HEK293 (cell line): ENCODE results near the gene TMTC1.

Experiments used
- CTCF ChIA-PET: fragments of 350-600 bp; formaldehyde crosslinking; extraction: SDS; loops from one replicate; lab custom pipeline; 2021; ENCODE audit warnings: antibody characterized with exemption; lab: Yijun Ruan, JAX
- POLR2A ChIA-PET: fragments of 300-600 bp; formaldehyde crosslinking; extraction: SDS; loops from one replicate; lab custom pipeline; 2020; ENCODE audit warnings: antibody characterized with exemption, inconsistent platforms; lab: Yijun Ruan, JAX
- H3K27ac ChIP-seq: fragments of 200-500 bp; sonication (Bioruptor generic); 2 replicates; pipeline ENCODE4 v1.5.1; 2014; ENCODE audit warnings: low read depth, low read length, control low read depth, inconsistent platforms; ENCODE audit errors: extremely low read depth
- H3K36me3 ChIP-seq, 2 experiments: fragments of 200-500 bp in 1 of 2; sonication (Bioruptor generic) in 1 of 2; 1 replicate in 1 of 2; 2 replicates in 1 of 2; pipeline ENCODE4 v1.5.1; 2014 to 2017; ENCODE audit warnings: inconsistent platforms in 2 of 2, low read length in 2 of 2; ENCODE audit not compliant: control insufficient read depth in 2 of 2, insufficient read depth in 1 of 2
- H3K4me1 ChIP-seq: fragments of 200-500 bp; sonication (Bioruptor generic); 2 replicates; pipeline ENCODE4 v1.5.1; 2014; ENCODE audit warnings: mild to moderate bottlenecking, low read length, inconsistent platforms; ENCODE audit not compliant: control insufficient read depth, insufficient read depth
- H3K4me3 ChIP-seq: 2 replicates; pipeline ENCODE4 v1.5.1; 2011; ENCODE audit warnings: low read depth, mild to moderate bottlenecking, control low read depth, low read length, moderate library complexity
- H3K9me3 ChIP-seq: fragments of 200-500 bp; sonication (Bioruptor generic); 2 replicates; pipeline ENCODE4 v1.5.1; 2014; ENCODE audit warnings: low read depth, low read length, inconsistent platforms; ENCODE audit not compliant: control insufficient read depth, insufficient read depth
- GLI4 ChIP-seq: fragments of 450-650 bp; formaldehyde crosslinking; IDR thresholded peaks from 2 replicates; pipeline ENCODE4 v1.5.1; 2016; ENCODE audit warnings: missing biosample characterization, missing genetic modification characterization
- GLIS2 ChIP-seq: fragments of 450-650 bp; formaldehyde crosslinking; IDR thresholded peaks from 2 replicates; pipeline ENCODE4 v1.5.1; 2016; ENCODE audit warnings: missing biosample characterization, missing genetic modification characterization
- IKZF3 ChIP-seq: fragments of 450-650 bp; IDR thresholded peaks from 2 replicates; pipeline ENCODE4 v1.5.0; 2018; ENCODE audit warnings: missing biosample characterization, mild to moderate bottlenecking, missing genetic modification characterization, moderate library complexity
- KLF16 ChIP-seq: fragments of 450-650 bp; formaldehyde crosslinking; IDR thresholded peaks from 2 replicates; pipeline ENCODE4 v1.5.1; 2017; ENCODE audit warnings: missing biosample characterization, missing genetic modification characterization
- OVOL3 ChIP-seq: fragments of 450-650 bp; formaldehyde crosslinking; IDR thresholded peaks from 2 replicates; pipeline ENCODE4 v1.5.1; 2016; ENCODE audit warnings: missing biosample characterization, missing genetic modification characterization
- PBX3 ChIP-seq: sonication (generic); formaldehyde crosslinking; IDR thresholded peaks from 2 replicates; pipeline ENCODE4 v1.8.1; 2022; ENCODE audit warnings: mild to moderate bottlenecking, moderate library complexity, missing genetic modification reagents
- PRDM6 ChIP-seq: fragments of 450-650 bp; formaldehyde crosslinking; IDR thresholded peaks from 2 replicates; pipeline ENCODE4 v1.5.1; 2017; ENCODE audit warnings: missing biosample characterization, missing genetic modification characterization
- SCRT1 ChIP-seq: fragments of 450-650 bp; formaldehyde crosslinking; IDR thresholded peaks from 2 replicates; pipeline ENCODE4 v1.5.1; 2016; ENCODE audit warnings: missing biosample characterization, missing genetic modification characterization, borderline replicate concordance
- SP2 ChIP-seq: fragments of 450-650 bp; formaldehyde crosslinking; IDR thresholded peaks from 2 replicates; pipeline ENCODE4 v1.5.1; 2016; ENCODE audit warnings: missing biosample characterization, missing genetic modification characterization
- SP7 ChIP-seq: fragments of 450-650 bp; formaldehyde crosslinking; IDR thresholded peaks from 2 replicates; pipeline ENCODE4 v1.5.1; 2016; ENCODE audit warnings: missing biosample characterization, missing genetic modification characterization
- ZBTB21 ChIP-seq: fragments of 450-650 bp; formaldehyde crosslinking; IDR thresholded peaks from 2 replicates; pipeline ENCODE4 v1.5.1; 2017; ENCODE audit warnings: missing biosample characterization, missing genetic modification characterization
- ZBTB44 ChIP-seq: fragments of 450-650 bp; IDR thresholded peaks from 2 replicates; pipeline ENCODE4 v1.5.1; 2018; ENCODE audit warnings: missing biosample characterization, mild to moderate bottlenecking, missing genetic modification characterization
- ZNF211 ChIP-seq: fragments of 450-650 bp; formaldehyde crosslinking; IDR thresholded peaks from 2 replicates; pipeline ENCODE4 v1.5.1; 2016; ENCODE audit warnings: low read depth, missing biosample characterization, missing genetic modification characterization
- ZNF248 ChIP-seq: fragments of 450-650 bp; formaldehyde crosslinking; IDR thresholded peaks from 2 replicates; pipeline ENCODE4 v1.5.1; 2017; ENCODE audit warnings: missing biosample characterization, missing genetic modification characterization
- ZNF292 ChIP-seq: fragments of 450-650 bp; formaldehyde crosslinking; IDR thresholded peaks from 2 replicates; pipeline ENCODE4 v1.5.1; 2016; ENCODE audit warnings: low read depth, missing biosample characterization, missing genetic modification characterization, borderline replicate concordance
- ZNF335 ChIP-seq: fragments of 450-650 bp; formaldehyde crosslinking; conservative IDR thresholded peaks from 2 replicates; pipeline ENCODE4 v1.5.1; 2016; ENCODE audit warnings: missing biosample characterization, missing genetic modification characterization
- ZNF449 ChIP-seq: fragments of 450-650 bp; formaldehyde crosslinking; IDR thresholded peaks from 2 replicates; pipeline ENCODE4 v1.5.1; 2017; ENCODE audit warnings: missing biosample characterization, mild to moderate bottlenecking, missing genetic modification characterization, moderate library complexity
- ZNF48 ChIP-seq: fragments of 450-650 bp; formaldehyde crosslinking; IDR thresholded peaks from 2 replicates; pipeline ENCODE4 v1.5.1; 2016; ENCODE audit warnings: missing biosample characterization, missing genetic modification characterization
- ZNF521 ChIP-seq: fragments of 450-650 bp; formaldehyde crosslinking; IDR thresholded peaks from 2 replicates; pipeline ENCODE4 v1.5.1; 2017; ENCODE audit warnings: missing biosample characterization, mild to moderate bottlenecking, missing genetic modification characterization
- ZNF549 ChIP-seq: fragments of 450-650 bp; IDR thresholded peaks from 2 replicates; pipeline ENCODE4 v1.5.1; 2018; ENCODE audit warnings: missing biosample characterization, missing genetic modification characterization, mild to moderate bottlenecking, inconsistent platforms, moderate library complexity
- ZSCAN5A ChIP-seq: fragments of 450-650 bp; formaldehyde crosslinking; IDR thresholded peaks from 2 replicates; pipeline ENCODE4 v1.5.1; 2016; ENCODE audit warnings: missing biosample characterization, missing genetic modification characterization

Gene TMTC1

GRCh38 chr12:29581631-29582030 is 202.1 kb downstream of the TMTC1 start:
- Histone ChIP-seq H3K4me1 (no peaks in the 10 kb centered on the region), H3K36me3 (no peaks in the 10 kb centered on the region), H3K9me3 (no peaks in the 10 kb centered on the region), H3K27ac (no peak overlapping the region), H3K4me3 (no peak overlapping the region)
- ChIA-PET POLR2A (no interaction called here), CTCF (interaction anchor here (1.0 to 1.1 kb wide), 2 partner anchors 51 to 308 kb away, joined by 3 to 4 read pairs; no protein-coding TSS in a partner anchor)
- no peak for TF ChIP-seq IKZF3 (tag by site-specific recombination)
- TF ChIP-seq ZNF248 (tag by site-specific recombination), result no peak
- no peak for TF ChIP-seq ZNF48
- no peak for TF ChIP-seq ZSCAN5A (tag by site-specific recombination)

GRCh38 chr12:29580971-29581370 is 202.8 kb downstream of the TMTC1 start:
- TF ChIP-seq SP7 (tag by site-specific recombination) (no peak), ZNF449 (tag by site-specific recombination) (no peak), ZNF292 (tag by site-specific recombination) (no peak), ZBTB44 (tag by site-specific recombination) (no peak), SP2 (tag by site-specific recombination) (no peak), PBX3 (CRISPR knock-in tag) (no peak), GLIS2 (tag by site-specific recombination) (no peak), ZNF549 (tag by site-specific recombination) (no peak), GLI4 (tag by site-specific recombination) (no peak), SCRT1 (tag by site-specific recombination) (no peak), ZNF335 (no peak), ZBTB21 (tag by site-specific recombination) (no peak), OVOL3 (tag by site-specific recombination) (no peak), ZNF211 (tag by site-specific recombination) (no peak), PRDM6 (tag by site-specific recombination) (no peak), ZNF521 (tag by site-specific recombination) (no peak), KLF16 (no peak)
- Histone ChIP-seq H3K9me3 (no peaks in the 10 kb centered on the region), H3K4me1 (no peaks in the 10 kb centered on the region), H3K27ac (no peak overlapping the region), H3K4me3 (no peak overlapping the region), H3K36me3 (no peaks in the 10 kb centered on the region)
- ChIA-PET POLR2A (no interaction called here), CTCF (interaction anchor here (1.0 kb wide), 1 partner anchor 51 kb away, joined by 4 read pairs; no protein-coding TSS in a partner anchor)
